ENCODE data around the gene TMEM119. TPM values are rescaled to one million over a fixed set of nuclear protein-coding genes. Genes with fewer than 3 reads are reported as not detected.
A peak's percentile ranks its signal among the peaks of the same experiment; 100 is the strongest.

TMEM119 gene
- total and polyA plus RNA-seq, 9 of the 15 experiments (the other 6 are each of a cell fraction or from before 2014, with no cell fraction given), result 0.18 TPM; not detected in 8

- TF ChIP-seq ZNF785 (CRISPR knock-in tag; IDR thresholded peaks at IDR 0.05), result no peak
- TF ChIP-seq ZNF76 (CRISPR knock-in tag; IDR thresholded peaks at IDR 0.05; ENCODE audit: borderline replicate concordance), result no peak
- TF ChIP-seq POLR3A (IDR thresholded peaks at IDR 0.05; ENCODE audit: borderline replicate concordance, extremely low read depth, insufficient read depth, insufficient read length), result no peak
- no peak for TF ChIP-seq LEF1 (IDR thresholded peaks at IDR 0.05)
- TF ChIP-seq ZNF655 (CRISPR knock-in tag; IDR thresholded peaks at IDR 0.05), result no peak
- TF ChIP-seq ZKSCAN8 (CRISPR knock-in tag; IDR thresholded peaks at IDR 0.05), result no peak
Observed at GRCh38 chr12:108573317-108573716, 24.6 kb downstream of the TMEM119 start (continued).

GRCh38 chr12:108572166-108572790, 25.6 kb downstream of the TMEM119 start:
- 10% methylated on average over 8 of the region's 8 CpGs for WGBS (ENCODE audit: insufficient coverage, low coverage, missing lambda C conversion rate)
- H4K20me1 ChIP-seq (replicated peaks; ENCODE audit: control insufficient read depth, insufficient read depth, low read length), result no peaks in the 10 kb centered on the region
- H3K9me3 ChIP-seq (replicated peaks; ENCODE audit: control insufficient read depth, insufficient read depth, low read depth, low read length), result no peaks in the 10 kb centered on the region
- no peaks in the 10 kb centered on the region for H3K4me1 ChIP-seq (replicated peaks in 1 of 2; ENCODE audit: control insufficient read depth in 2 of 2, insufficient read depth in 2 of 2, low read length in 2 of 2)
- no peak overlapping the region for H2AFZ ChIP-seq (ENCODE audit: low read depth, low read length)
- POLR2A ChIA-PET, result interaction anchor here (1.2 kb wide), 1 partner anchor 119 kb away, joined by 3 read pairs; no protein-coding TSS in a partner anchor
- H3K9me1 ChIP-seq (ENCODE audit: control insufficient read depth, insufficient read depth, low read length), result no peaks in the 10 kb centered on the region
- CTCF ChIA-PET (ENCODE audit: low intra/inter-chr PET ratio), result no interaction called here
- intact Hi-C loops (cut with micrococcal nuclease), result no loop called here
- H3K79me2 ChIP-seq (ENCODE audit: control insufficient read depth, insufficient read depth, low read length), result no peaks in the 10 kb centered on the region
- in situ Hi-C loops (cut with MboI), result no loop called here
- H3K4me3 ChIP-seq, result no peak overlapping the region
- H3K36me3 ChIP-seq (ENCODE audit: control insufficient read depth, insufficient read depth, low read length), result peaks cover 17% of the 10 kb centered on the region
- BruUV-seq (replicated peaks), result no TSS peak
- no peak overlapping the region for H3K4me2 ChIP-seq (ENCODE audit: insufficient read depth, low read length)
- DNase-seq (ENCODE audit: extremely low read depth in 1 of 4, low spot score in 3 of 4) (no peak), ATAC-seq (no peak), FAIRE-seq (no peak)
- H3K9ac ChIP-seq (ENCODE audit: insufficient read depth in 1 of 2, low read depth in 2 of 2, low read length in 2 of 2), result no peak overlapping the region
- H3K27me3 ChIP-seq (ENCODE audit: control insufficient read depth in 2 of 2, insufficient read depth in 2 of 2, low read length in 2 of 2), result no peaks in the 10 kb centered on the region
- H3K27ac ChIP-seq (ENCODE audit: extremely low read depth, low read depth, low read length), result no peak overlapping the region
- TF ChIP-seq UBTF (IDR thresholded peaks at IDR 0.05; ENCODE audit: borderline replicate concordance in 1 of 2, low read depth in 2 of 2, low read length in 2 of 2), result no peak
- TF ChIP-seq ADNP (tag; IDR thresholded peaks at IDR 0.05), result peak; percentile 63
- TF ChIP-seq SMARCA5 (IDR thresholded peaks at IDR 0.05), result no peak
- no peak for TF ChIP-seq NRF1 (conservative IDR thresholded peaks at IDR 0.05 in 1 of 2, IDR thresholded peaks at IDR 0.05 in 1 of 2)
- TF ChIP-seq PTBP1 (IDR thresholded peaks at IDR 0.05; ENCODE audit: low read depth, low read length), result no peak
- no peak for TF ChIP-seq POLR3A (IDR thresholded peaks at IDR 0.05; ENCODE audit: borderline replicate concordance, extremely low read depth, insufficient read depth, insufficient read length)
- TF ChIP-seq RBM25 (IDR thresholded peaks at IDR 0.05; ENCODE audit: low read depth, low read length, severe bottlenecking), result peak; percentile 33
- no peak for TF ChIP-seq ZEB2 (IDR thresholded peaks at IDR 0.05)
- peak in 1 of 2 experiments; percentile 48; a peak in 1 of 4 replicates for TF ChIP-seq KDM1A (IDR thresholded peaks at IDR 0.05)
- no peak for TF ChIP-seq NFXL1 (CRISPR knock-in tag; IDR thresholded peaks at IDR 0.05)
- TF ChIP-seq CHD2 (IDR thresholded peaks at IDR 0.05; ENCODE audit: low read depth, low read length), result no peak
- TF ChIP-seq MIER1 (IDR thresholded peaks at IDR 0.05; ENCODE audit: low read depth), result no peak
